Brain microvascular endothelial cell (primary cell): ENCODE data around the gene IAH1.

Experiments used
- DNase-seq: peaks from one replicate; pipeline ENCODE4 v3.0.0-alpha.2; 2020
- H3K27ac ChIP-seq: fragments of 250-450 bp; sonication (Bioruptor Pico); 2 replicates; pipeline ENCODE4 v1.5.1; 2020; ENCODE audit warnings: mild to moderate bottlenecking, moderate library complexity
- H3K27me3 ChIP-seq: fragments of 250-450 bp; sonication (Bioruptor Pico); replicated peaks from 2 replicates; pipeline ENCODE4 v1.5.1; 2020; ENCODE audit warnings: mild to moderate bottlenecking
- H3K36me3 ChIP-seq: fragments of 250-450 bp; sonication (Bioruptor Pico); replicated peaks from 2 replicates; pipeline ENCODE4 v1.5.1; 2020; ENCODE audit warnings: mild to moderate bottlenecking
- H3K4me3 ChIP-seq: 2 replicates; pipeline ENCODE4 v1.5.1; 2011; ENCODE audit warnings: low read depth, mild to moderate bottlenecking, control low read depth, low read length, moderate library complexity
- CTCF ChIP-seq: IDR thresholded peaks from 2 replicates; pipeline ENCODE4 v1.5.1; 2011; ENCODE audit warnings: low read depth, mild to moderate bottlenecking, moderate library complexity, low read length, control low read depth, inconsistent platforms; ENCODE audit errors: missing control alignments
- in situ Hi-C: cut with HindIII; loops from 2 replicates; pipeline ENCODE4 v1.10.0; 2017; ENCODE audit warnings: low sequenced_read_pairs, low pct_ligation_motif_present

The IAH1 gene

DNA sequence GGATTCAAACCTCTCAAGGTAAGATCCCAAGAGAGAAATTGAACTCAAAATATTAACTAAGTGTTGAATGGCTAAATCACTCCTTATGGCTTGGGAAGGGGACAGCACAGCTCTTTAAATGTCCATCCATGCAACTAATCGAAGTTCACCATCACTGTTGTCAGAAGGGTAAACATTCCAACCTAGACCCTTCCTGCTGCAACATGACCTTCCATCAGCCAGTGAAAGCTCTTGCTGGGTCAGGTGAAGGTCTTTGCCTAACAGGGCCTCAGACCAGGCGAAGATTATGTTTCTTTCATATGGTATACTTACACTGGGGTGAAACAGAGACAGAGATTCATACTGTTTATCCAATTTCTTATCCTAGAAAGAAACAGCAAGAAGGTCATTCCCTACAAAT lies 16.4 kb downstream of the IAH1 start:
- Histone ChIP-seq H3K27me3 (no peaks in the 10 kb centered on the region), H3K27ac (no peak overlapping the region), H3K36me3 (peaks cover 89% of the 10 kb centered on the region), H3K4me3 (no peak overlapping the region)
- DNase-seq: no peak
- in situ Hi-C loops: no loop called here
- no peak for TF ChIP-seq CTCF

DNA sequence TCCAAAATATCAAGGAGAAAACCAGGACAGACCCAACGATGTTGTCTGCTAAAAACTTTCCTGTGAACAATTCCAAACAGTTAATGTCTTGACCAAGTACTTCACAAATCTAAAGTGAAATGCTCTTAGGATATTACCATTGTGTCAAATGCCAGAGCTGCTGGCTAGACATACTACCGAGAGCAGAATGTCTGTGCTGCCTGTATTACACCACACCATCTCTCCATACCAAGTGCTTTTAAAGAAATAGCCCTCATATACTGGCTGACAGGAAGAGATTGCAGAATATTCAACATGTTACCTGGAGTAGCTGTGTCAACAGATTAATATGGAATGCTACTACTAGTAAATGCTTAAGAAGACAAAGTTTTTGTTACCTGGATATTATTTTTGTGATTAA lies 18.6 kb downstream of the IAH1 start:
- in situ Hi-C loops: no loop called here
- Histone ChIP-seq H3K27me3 (no peaks in the 10 kb centered on the region), H3K4me3 (no peak overlapping the region), H3K27ac (no peak overlapping the region), H3K36me3 (peaks cover 80% of the 10 kb centered on the region)
- DNase-seq: no peak
- no peak for TF ChIP-seq CTCF

DNA sequence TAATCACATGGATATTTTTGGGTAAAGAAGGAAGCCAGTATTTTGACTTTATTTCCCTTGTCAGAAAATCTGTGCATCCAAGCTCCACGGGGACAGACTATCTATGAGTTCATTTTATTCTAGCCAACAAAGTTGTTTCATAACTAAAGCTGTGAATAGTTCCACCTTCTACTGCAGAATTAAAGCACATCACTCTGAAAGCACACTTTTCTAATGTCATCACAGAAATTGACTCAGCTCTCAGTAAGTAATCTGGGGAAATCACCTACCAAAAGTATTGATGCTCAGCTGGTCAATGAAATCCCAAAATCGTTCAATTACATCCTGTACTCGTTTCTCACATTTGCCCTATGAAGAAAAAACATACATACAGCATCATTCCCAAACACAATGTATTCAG lies 19.1 kb downstream of the IAH1 start:
- no peak for DNase-seq
- H3K4me3 ChIP-seq: no peak overlapping the region
- no peak overlapping the region for H3K27ac ChIP-seq
- in situ Hi-C loops: no loop called here
- H3K27me3 ChIP-seq: no peaks in the 10 kb centered on the region
- TF ChIP-seq CTCF: no peak
- H3K36me3 ChIP-seq: peaks cover 76% of the 10 kb centered on the region

DNA sequence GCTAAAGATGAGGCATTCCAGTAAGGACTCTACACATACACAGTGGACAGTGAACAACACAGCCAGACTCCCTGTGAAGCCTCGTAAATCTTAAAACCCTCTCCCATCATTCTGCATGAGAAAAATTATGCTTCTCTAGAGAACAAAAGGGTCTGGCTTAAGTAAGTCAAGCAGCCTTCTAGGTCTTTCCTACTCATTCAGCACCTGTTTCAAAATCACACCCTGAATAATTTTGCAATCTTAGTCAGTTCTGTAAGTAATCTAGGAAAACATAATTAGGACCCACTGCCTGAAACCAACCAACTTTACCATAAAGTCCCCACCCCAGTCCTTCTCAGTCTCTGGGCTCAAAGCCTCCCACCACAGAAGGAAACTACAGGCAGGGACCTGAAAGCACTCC lies 19.7 kb downstream of the IAH1 start:
- H3K4me3 ChIP-seq: no peak overlapping the region

GRCh38 chr2:9497017-9497416 lies 22.7 kb downstream of the IAH1 start:
- in situ Hi-C loops: no loop called here
- DNase-seq: no peak

More for the DNA sequence above, 19.7 kb downstream of the IAH1 start:
- no peak for TF ChIP-seq CTCF
- Histone ChIP-seq H3K27ac (no peak overlapping the region), H3K27me3 (no peaks in the 10 kb centered on the region), H3K36me3 (peaks cover 71% of the 10 kb centered on the region)
- in situ Hi-C loops: no loop called here
- DNase-seq: no peak

More at GRCh38 chr2:9497017-9497416, 22.7 kb downstream of the IAH1 start:
- Histone ChIP-seq H3K4me3 (no peak overlapping the region), H3K27me3 (no peaks in the 10 kb centered on the region), H3K36me3 (peaks cover 57% of the 10 kb centered on the region), H3K27ac (no peak overlapping the region)
- TF ChIP-seq CTCF: no peak
